SU-DHL-6 (cell line): ENCODE measurements around the gene CERS1.

ENCODE experiments used
- EZH2phosphoT487 ChIP-seq: fragments of 200-600 bp; sonication (generic), shearing (Covaris generic); conservative IDR thresholded peaks from 2 replicates; pipeline ENCODE4 v1.6.1; 2018; ENCODE audit warnings: mild to moderate bottlenecking, antibody characterized with exemption, low read length, moderate library complexity, mixed read lengths
- TF ChIP-seq, protein P1 (sequence below): fragments of 200-600 bp; sonication (generic); IDR thresholded peaks from one replicate; pipeline ENCODE4 v1.5.1; 2017; ENCODE audit warnings: antibody characterized with exemption, mild to moderate bottlenecking, low read length, moderate library complexity; ENCODE audit not compliant: insufficient read depth, poor library complexity, severe bottlenecking

DNA sequence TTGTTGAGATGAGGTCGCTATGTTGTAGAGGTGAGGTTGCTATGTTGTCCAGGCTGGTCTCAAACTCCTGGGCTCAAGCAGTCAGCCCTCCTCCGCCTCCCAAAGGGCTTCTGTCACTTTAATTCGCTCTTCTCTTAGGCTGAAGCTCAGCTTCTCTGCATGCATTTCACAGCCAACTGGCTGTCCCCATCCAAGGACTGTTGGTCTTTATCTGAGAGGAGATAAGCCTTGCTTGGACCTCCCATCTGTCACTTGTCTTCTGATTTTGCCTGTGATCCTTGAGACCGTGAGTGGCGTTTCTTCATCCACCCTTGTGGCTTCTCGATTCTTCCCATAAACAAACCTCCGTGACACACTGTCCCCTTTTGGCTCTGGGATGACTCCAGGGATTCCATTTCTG is 24.4 kb downstream of the CERS1 start:
- TF ChIP-seq, protein P1, sequence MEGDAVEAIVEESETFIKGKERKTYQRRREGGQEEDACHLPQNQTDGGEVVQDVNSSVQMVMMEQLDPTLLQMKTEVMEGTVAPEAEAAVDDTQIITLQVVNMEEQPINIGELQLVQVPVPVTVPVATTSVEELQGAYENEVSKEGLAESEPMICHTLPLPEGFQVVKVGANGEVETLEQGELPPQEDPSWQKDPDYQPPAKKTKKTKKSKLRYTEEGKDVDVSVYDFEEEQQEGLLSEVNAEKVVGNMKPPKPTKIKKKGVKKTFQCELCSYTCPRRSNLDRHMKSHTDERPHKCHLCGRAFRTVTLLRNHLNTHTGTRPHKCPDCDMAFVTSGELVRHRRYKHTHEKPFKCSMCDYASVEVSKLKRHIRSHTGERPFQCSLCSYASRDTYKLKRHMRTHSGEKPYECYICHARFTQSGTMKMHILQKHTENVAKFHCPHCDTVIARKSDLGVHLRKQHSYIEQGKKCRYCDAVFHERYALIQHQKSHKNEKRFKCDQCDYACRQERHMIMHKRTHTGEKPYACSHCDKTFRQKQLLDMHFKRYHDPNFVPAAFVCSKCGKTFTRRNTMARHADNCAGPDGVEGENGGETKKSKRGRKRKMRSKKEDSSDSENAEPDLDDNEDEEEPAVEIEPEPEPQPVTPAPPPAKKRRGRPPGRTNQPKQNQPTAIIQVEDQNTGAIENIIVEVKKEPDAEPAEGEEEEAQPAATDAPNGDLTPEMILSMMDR = no peak
- no peak for TF ChIP-seq EZH2phosphoT487
